GM23248 (cell line): ENCODE measurements around the gene BPIFA1. TPM values are rescaled to one million over a fixed set of nuclear protein-coding genes. Genes with fewer than 3 reads are reported as not detected.

ENCODE experiments used
- DNase-seq: peaks from one replicate; pipeline ENCODE4 v3.0.0-alpha.2; 2015
- H2AFZ ChIP-seq: fragments of 200-600 bp; sonication (generic); 2 replicates; pipeline ENCODE4 v1.6.1; 2016; ENCODE audit warnings: antibody characterized with exemption
- H3F3A ChIP-seq: fragments of 200-600 bp; sonication (generic); 2 replicates; pipeline ENCODE4 v1.6.1; 2016; ENCODE audit warnings: mild to moderate bottlenecking, antibody characterized with exemption, mixed run types; ENCODE audit not compliant: insufficient read depth
- H3K27ac ChIP-seq: fragments of 200-600 bp; sonication (generic); 2 replicates; pipeline ENCODE4 v1.5.1; 2016; ENCODE audit warnings: mild to moderate bottlenecking
- H3K27me3 ChIP-seq: fragments of 200-600 bp; sonication (generic); replicated peaks from 2 replicates; pipeline ENCODE4 v1.6.1; 2016; ENCODE audit warnings: mild to moderate bottlenecking; ENCODE audit not compliant: insufficient read depth
- H3K36me3 ChIP-seq: fragments of 200-600 bp; sonication (generic); 2 replicates; pipeline ENCODE4 v1.6.1; 2016; ENCODE audit warnings: low read depth, mild to moderate bottlenecking
- H3K4me1 ChIP-seq: fragments of 200-600 bp; sonication (generic); 2 replicates; pipeline ENCODE4 v1.6.1; 2016; ENCODE audit warnings: mild to moderate bottlenecking; ENCODE audit not compliant: insufficient read depth
- H3K4me2 ChIP-seq: fragments of 200-600 bp; sonication (generic); one replicate; pipeline ENCODE4 v1.6.1; 2016; ENCODE audit warnings: mild to moderate bottlenecking; ENCODE audit not compliant: unreplicated experiment
- H3K4me3 ChIP-seq: fragments of 200-600 bp; sonication (generic); 2 replicates; pipeline ENCODE4 v1.5.1; 2016; ENCODE audit warnings: mild to moderate bottlenecking
- H3K79me2 ChIP-seq: fragments of 200-600 bp; sonication (generic); 2 replicates; pipeline ENCODE4 v1.6.1; 2016; ENCODE audit warnings: mild to moderate bottlenecking; ENCODE audit not compliant: insufficient read depth
- H3K9ac ChIP-seq: fragments of 200-600 bp; sonication (generic); 2 replicates; pipeline ENCODE4 v1.6.1; 2016; ENCODE audit warnings: mild to moderate bottlenecking
- H3K9me2 ChIP-seq: fragments of 200-600 bp; sonication (generic); 2 replicates; pipeline ENCODE4 v1.6.1; 2016; ENCODE audit warnings: mixed run types, mild to moderate bottlenecking, moderate library complexity; ENCODE audit not compliant: insufficient read depth
- H3K9me3 ChIP-seq: fragments of 200-600 bp; sonication (generic); one replicate; pipeline ENCODE4 v1.6.1; 2017; ENCODE audit warnings: low read depth
- H4K20me1 ChIP-seq: fragments of 200-600 bp; sonication (generic); 2 replicates; pipeline ENCODE4 v1.6.0; 2016; ENCODE audit not compliant: insufficient read depth
- EZH2 ChIP-seq: fragments of 200-600 bp; sonication (generic); IDR thresholded peaks from 2 replicates; pipeline ENCODE4 v1.6.1; 2018; ENCODE audit warnings: antibody characterized with exemption, mild to moderate bottlenecking; ENCODE audit not compliant: insufficient read depth, poor library complexity, severe bottlenecking
- EZH2phosphoT487 ChIP-seq: fragments of 200-600 bp; sonication (generic); IDR thresholded peaks from 2 replicates; pipeline ENCODE4 v1.6.1; 2018; ENCODE audit warnings: antibody characterized with exemption, moderate library complexity, mild to moderate bottlenecking, low read depth; ENCODE audit not compliant: insufficient read depth
- WGBS, 2 experiments: methylation state at CpG; one replicate each; pipeline ENCODE4 v1.1.6; 2015 to 2017; ENCODE audit warnings: low lambda C conversion rate in 2 of 2, low coverage in 1 of 2; ENCODE audit errors: missing lambda C conversion rate in 2 of 2; 5-methylcytosine and 5-hydroxymethylcytosine counted together
- in situ Hi-C: fragments of 300-500 bp; cut with MboI; formaldehyde crosslinking; loops from 2 replicates; pipeline ENCODE4 v1.15.0; 2020
- polyA plus RNA-seq: library from polyadenylated mRNA; unstranded; fragments of >200 nt; fragmentation: Nextera tagmentation; extraction: Ambion mirVana; gene quantifications from 2 replicates; pipeline ENCODE4 v1.2.1, GENCODE V29; 2016
- total RNA-seq: library from RNA; depleted of rRNA; stranded (reverse); fragments of >200 nt; shearing (Covaris generic); gene quantifications from 2 replicates; pipeline ENCODE4 v1.2.3, GENCODE V29; 2014

The BPIFA1 gene
- total and polyA plus RNA-seq, 2 experiments from 2014 or later, result not detected

GRCh38 chr20:33240923-33241322 is 5.1 kb downstream of the BPIFA1 start:
- Histone ChIP-seq H3K4me3 (no peak overlapping the region), H3K9me2 (no peaks in the 10 kb centered on the region), H3F3A (no peaks in the 10 kb centered on the region), H3K4me2 (no peak overlapping the region), H3K4me1 (no peaks in the 10 kb centered on the region), H3K36me3 (no peaks in the 10 kb centered on the region), H3K9ac (no peak overlapping the region), H3K9me3 (no peaks in the 10 kb centered on the region), H2AFZ (no peak overlapping the region), H3K27ac (no peak overlapping the region), H3K27me3 (peaks cover 16% of the 10 kb centered on the region), H4K20me1 (no peaks in the 10 kb centered on the region), H3K79me2 (no peaks in the 10 kb centered on the region)
- TF ChIP-seq EZH2phosphoT487, result no peak
- no peak for TF ChIP-seq EZH2
- WGBS, 2 experiments, result 7 to 13% methylated on average over 5 of the region's 5 CpGs
- in situ Hi-C loops, result no loop called here
- no peak for DNase-seq

DNA sequence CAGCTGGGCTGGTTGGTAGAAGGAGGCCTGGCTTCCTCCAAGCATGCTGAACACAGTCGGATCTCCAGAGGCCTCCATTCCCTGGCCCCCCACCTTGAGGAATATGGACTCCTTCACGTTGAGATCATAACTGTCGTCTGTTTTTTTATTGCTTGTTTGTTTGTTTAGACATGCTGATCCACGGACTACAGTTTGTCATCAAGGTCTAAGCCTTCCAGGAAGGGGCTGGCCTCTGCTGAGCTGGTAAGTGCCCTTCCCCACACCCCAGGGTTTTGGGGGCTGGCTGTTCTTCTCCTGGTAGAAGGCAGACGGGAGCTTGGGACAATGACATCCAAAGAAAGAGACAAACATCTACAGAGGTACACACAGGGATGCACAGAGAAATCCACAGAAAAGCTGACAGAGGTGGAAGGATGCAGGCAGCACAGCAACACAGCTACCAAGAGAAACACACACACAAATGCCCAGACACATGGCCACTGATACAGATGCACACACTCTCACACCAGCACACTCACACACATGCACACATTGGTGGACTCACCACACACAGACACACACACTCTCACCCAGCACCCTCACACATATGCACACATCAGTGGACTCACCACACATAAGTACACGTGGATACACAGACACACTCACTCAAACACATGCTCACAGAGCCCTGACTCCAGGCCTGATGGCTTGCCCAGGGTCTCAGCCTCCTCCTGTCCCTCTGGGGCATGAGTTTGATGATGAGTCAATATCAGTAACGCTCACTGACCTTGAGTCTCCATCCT is 6.7 kb downstream of the BPIFA1 start:
- Histone ChIP-seq H4K20me1 (no peaks in the 10 kb centered on the region), H3K4me3 (no peak overlapping the region), H3K9me3 (no peaks in the 10 kb centered on the region), H3K4me2 (no peak overlapping the region), H3K9ac (no peak overlapping the region), H3K27ac (no peak overlapping the region), H3F3A (no peaks in the 10 kb centered on the region), H3K9me2 (no peaks in the 10 kb centered on the region), H3K36me3 (no peaks in the 10 kb centered on the region), H3K79me2 (no peaks in the 10 kb centered on the region), H2AFZ (no peak overlapping the region), H3K27me3 (peaks cover 12% of the 10 kb centered on the region; the same call in 1 of the 2 replicates), H3K4me1 (no peaks in the 10 kb centered on the region)
- WGBS, 2 experiments, result 16 to 18% methylated on average over 7 of the region's 7 CpGs
- no peak for TF ChIP-seq EZH2
- no peak for TF ChIP-seq EZH2phosphoT487
- DNase-seq, result no peak
- in situ Hi-C loops, result no loop called here

GRCh38 chr20:33246077-33246476 is 10.3 kb downstream of the BPIFA1 start:
- Histone ChIP-seq H3K4me3 (no peak overlapping the region), H3K27me3 (peaks cover 12% of the 10 kb centered on the region; the same call in 1 of the 2 replicates), H4K20me1 (no peaks in the 10 kb centered on the region), H3K4me1 (no peaks in the 10 kb centered on the region), H3K36me3 (no peaks in the 10 kb centered on the region), H3K9me2 (no peaks in the 10 kb centered on the region), H3K9ac (no peak overlapping the region), H3F3A (no peaks in the 10 kb centered on the region), H3K27ac (no peak overlapping the region), H3K4me2 (no peak overlapping the region), H3K79me2 (no peaks in the 10 kb centered on the region), H3K9me3 (no peaks in the 10 kb centered on the region), H2AFZ (no peak overlapping the region)
- 32 to 35% methylated on average over 3 of the region's 3 CpGs for WGBS, 2 experiments
- in situ Hi-C loops, result no loop called here
- no peak for DNase-seq
- TF ChIP-seq EZH2, result no peak
- TF ChIP-seq EZH2phosphoT487, result no peak

GRCh38 chr20:33249456-33249855 is 13.7 kb downstream of the BPIFA1 start:
- no peak overlapping the region for H3K4me3 ChIP-seq
- no peak overlapping the region for H3K4me2 ChIP-seq
- H3K79me2 ChIP-seq, result no peaks in the 10 kb centered on the region
- H3K9me3 ChIP-seq, result no peaks in the 10 kb centered on the region
- in situ Hi-C loops, result no loop called here
- no peaks in the 10 kb centered on the region for H3K4me1 ChIP-seq
- no peak overlapping the region for H2AFZ ChIP-seq
- H3K9me2 ChIP-seq, result no peaks in the 10 kb centered on the region
- H3K36me3 ChIP-seq, result no peaks in the 10 kb centered on the region
- 0 out of 2 replicates have a peak, but pooled peaks cover 1% of the 10 kb centered on the region for H3K27me3 ChIP-seq
- no peak overlapping the region for H3K9ac ChIP-seq
- H3K27ac ChIP-seq, result no peak overlapping the region
- WGBS, 2 experiments, result 0 to 18% methylated on average over 1 of the region's 1 CpG
- no peak for DNase-seq
- H3F3A ChIP-seq, result no peaks in the 10 kb centered on the region
- no peaks in the 10 kb centered on the region for H4K20me1 ChIP-seq
- TF ChIP-seq EZH2phosphoT487, result no peak
- no peak for TF ChIP-seq EZH2
